Fibroblast of gingiva (primary cell): ENCODE measurements around the gene PLAU.
A peak's percentile ranks its signal among the peaks of the same experiment; 100 is the strongest.

Source experiments
- DNase-seq: peaks from one replicate; pipeline ENCODE4 v3.0.0-alpha.2; 2011; ENCODE audit warnings: low read depth

Gene PLAU

DNA sequence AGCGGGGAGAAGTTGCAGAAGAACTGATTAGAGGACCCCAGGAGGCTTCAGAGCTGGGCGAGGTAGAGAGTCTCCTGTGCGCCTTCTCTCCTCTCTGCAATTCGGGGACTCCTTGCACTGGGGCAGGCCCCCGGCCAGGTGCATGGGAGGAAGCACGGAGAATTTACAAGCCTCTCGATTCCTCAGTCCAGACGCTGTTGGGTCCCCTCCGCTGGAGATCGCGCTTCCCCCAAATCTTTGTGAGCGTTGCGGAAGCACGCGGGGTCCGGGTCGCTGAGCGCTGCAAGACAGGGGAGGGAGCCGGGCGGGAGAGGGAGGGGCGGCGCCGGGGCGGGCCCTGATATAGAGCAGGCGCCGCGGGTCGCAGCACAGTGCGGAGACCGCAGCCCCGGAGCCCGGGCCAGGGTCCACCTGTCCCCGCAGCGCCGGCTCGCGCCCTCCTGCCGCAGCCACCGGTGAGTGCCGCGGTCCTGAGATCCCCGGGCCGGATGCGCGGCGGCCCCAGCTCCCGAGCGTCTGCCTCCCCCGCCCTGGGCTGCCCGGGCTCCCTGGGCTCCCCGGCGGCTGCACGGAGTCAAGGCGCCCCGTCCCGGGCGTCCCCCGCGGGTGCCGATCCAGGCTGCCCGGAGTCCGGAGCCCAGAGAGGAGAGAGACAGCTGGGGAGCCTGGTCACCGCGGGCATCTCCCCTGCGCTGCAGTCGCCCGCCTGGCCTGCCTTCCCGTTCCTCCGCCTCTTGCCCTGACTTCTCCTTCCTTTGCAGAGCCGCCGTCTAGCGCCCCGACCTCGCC, at the start of gene PLAU:
PLAU (plus strand) TSS at position 369 of the 789 bp plus-strand sequence. CDS start 424 bp downstream, outside the sequence.
- DNase-seq = no peak

- no peak for DNase-seq
Measured at GRCh38 chr10:73862011-73862410, 48.9 kb upstream of the PLAU start.

DNA sequence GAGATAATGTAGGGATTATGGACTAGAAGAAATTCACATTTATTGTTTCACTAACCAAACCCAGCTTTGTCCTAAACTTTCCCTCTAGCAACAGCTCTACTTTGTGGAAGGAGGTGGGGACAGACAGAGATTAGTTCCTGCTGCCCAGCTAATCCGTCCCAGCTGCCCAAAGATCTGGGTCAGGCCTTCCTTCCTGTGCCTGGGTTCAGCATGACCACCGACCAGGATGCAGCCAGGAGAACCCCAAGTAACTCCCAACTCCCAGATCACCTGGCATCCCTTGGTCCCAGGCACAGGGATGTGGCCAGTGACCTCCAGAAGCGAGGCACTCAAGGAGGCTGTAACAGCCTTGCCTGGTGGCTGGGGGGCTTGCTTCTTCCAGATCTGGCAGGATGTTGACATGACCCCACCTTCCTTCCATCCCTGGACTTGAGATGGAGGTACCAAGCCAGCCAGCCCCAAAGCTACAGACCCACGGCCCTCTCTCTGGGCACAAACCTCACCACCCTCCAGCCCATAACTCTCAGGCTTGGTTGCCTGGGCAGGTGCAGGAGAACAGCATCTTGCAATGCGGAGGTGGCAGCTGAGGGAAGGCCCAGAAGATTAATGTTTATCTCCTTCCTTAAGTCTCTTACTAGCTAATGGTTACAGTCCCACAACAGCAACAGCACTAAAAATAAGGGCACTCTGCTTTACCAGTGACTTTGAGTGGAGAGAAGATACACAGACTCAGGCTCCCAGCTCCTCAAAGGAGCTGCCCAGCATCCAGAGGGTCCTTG, 47.7 kb upstream of the PLAU start:
- DNase-seq = no peak

- DNase-seq = no peak
Measured at GRCh38 chr10:73864229-73864628, 46.7 kb upstream of the PLAU start.

GRCh38 chr10:73865107-73865458, 45.8 kb upstream of the PLAU start:
- DNase-seq = no peak

DNA sequence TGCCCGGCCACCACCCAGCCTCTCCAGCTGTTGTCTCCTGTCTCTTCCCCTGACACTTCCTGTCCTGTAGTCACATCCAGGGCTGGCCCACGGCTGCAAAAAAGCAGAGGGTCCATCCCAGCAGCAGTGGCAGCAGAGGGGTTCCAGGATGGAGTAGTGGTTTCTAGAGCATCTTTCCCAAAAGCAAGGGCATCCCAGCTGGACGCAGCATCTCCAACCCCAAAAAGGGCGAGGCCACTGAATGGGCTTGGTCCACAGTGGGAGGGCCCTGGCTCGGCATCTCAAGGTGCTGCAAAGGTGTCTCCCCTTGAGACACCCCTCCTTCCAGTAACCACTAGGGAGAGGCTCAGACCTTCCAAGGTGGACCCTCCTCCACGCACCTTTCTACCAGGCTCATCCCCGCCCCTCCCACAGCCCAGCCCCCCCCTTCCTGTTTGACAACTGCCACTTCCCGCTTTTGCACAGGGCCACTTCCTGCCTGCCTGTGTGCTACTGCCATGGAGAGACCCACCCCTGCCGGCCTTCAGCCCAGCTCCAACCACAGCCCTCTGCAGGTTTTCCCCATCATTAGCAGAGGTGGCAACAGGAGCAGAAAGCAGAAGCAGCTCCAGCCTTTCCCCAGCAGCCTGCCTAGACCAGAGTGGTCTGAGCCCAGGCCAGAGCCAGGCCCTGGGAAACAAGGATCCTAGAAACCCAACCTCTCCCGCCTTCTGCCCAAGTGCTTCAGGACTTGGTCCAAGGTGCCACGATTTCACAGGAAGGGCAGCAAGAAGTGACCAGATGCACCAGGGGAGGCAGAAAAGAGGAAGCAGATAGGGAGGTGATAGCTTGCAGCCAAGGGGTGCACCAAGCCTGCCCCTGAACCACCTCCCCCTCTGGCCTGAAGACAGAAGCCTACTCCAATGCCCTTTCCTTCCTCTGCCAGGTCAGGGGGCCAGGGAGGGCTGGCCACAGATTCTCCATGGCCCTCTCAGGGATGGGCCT, 45.2 kb upstream of the PLAU start:
- no peak for DNase-seq

DNA sequence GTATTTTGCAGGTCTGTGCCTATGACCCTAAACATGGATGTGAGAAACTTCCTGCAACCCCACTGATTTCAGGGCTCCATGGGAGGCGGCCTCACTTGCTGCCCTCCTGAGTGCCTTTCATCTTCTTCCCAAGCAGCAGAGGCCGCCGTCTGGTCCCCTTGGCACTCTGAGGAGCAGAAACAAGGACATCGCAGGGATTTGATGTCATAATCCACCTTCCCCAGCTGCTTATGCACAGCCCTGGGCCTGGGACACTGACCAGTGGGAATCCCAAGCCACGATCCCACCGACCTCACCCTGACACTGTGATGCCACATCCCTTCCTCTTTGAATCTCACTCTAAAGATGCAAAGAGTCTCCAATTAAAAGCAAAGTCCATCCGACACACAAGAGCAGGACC, 44.3 kb upstream of the PLAU start:
- no peak for DNase-seq

- DNase-seq = no peak
Measured at GRCh38 chr10:73867126-73867807, 43.7 kb upstream of the PLAU start.

- DNase-seq = no peak
Measured at GRCh38 chr10:73867871-73868631, 42.9 kb upstream of the PLAU start.

GRCh38 chr10:73868655-73869195, 42.2 kb upstream of the PLAU start:
- DNase-seq = no peak

- no peak for DNase-seq
Measured at GRCh38 chr10:73871295-73872189, 39.4 kb upstream of the PLAU start.

DNA sequence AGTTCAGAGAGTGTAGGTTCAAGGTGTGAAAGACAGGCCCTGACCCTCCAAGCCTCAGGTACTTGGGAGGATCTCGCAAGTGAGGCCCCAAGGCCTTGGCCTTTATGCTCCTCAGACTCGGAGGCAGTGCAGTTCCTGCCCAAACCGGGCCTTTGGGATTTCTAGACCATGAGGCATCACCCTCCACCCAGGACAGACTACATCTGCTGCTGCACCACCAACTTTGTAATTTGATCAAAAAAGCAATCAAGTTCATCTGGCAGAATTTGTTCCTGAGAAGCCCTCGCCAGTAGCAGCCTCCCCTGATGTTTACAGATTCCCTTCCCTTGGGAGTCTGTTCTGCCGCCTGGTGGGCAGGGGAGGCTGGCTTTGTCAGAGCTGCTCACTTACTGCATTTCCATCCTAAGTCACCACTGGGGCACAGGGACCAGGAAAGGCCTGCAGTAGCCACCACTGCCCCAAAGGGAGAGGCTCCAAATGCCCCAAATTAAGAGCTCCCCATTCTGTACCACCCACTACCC, 38.7 kb upstream of the PLAU start:
- DNase-seq = peak; percentile 86

GRCh38 chr10:73873142-73873837, 37.6 kb upstream of the PLAU start:
- DNase-seq = no peak

DNA sequence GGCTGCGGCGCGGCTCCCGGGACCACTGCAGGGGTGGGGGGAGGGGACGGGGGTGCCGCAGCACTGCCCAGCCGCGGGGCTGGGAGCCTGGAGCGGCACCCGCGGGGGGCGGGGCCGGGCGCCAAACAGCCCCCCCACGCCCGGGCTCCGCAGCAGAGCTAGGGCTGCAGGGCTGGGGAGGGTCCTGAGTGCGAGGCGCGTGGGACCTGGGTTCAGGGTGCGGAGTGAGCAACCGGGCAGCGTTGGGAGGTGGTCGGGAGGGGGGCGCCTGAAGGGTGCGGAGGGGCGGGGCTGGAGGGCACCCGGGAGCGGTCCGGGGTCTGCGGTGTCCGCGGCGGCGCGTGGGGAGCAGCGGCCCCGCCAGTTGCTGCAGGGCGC, 37.1 kb upstream of the PLAU start:
- DNase-seq = no peak

DNA sequence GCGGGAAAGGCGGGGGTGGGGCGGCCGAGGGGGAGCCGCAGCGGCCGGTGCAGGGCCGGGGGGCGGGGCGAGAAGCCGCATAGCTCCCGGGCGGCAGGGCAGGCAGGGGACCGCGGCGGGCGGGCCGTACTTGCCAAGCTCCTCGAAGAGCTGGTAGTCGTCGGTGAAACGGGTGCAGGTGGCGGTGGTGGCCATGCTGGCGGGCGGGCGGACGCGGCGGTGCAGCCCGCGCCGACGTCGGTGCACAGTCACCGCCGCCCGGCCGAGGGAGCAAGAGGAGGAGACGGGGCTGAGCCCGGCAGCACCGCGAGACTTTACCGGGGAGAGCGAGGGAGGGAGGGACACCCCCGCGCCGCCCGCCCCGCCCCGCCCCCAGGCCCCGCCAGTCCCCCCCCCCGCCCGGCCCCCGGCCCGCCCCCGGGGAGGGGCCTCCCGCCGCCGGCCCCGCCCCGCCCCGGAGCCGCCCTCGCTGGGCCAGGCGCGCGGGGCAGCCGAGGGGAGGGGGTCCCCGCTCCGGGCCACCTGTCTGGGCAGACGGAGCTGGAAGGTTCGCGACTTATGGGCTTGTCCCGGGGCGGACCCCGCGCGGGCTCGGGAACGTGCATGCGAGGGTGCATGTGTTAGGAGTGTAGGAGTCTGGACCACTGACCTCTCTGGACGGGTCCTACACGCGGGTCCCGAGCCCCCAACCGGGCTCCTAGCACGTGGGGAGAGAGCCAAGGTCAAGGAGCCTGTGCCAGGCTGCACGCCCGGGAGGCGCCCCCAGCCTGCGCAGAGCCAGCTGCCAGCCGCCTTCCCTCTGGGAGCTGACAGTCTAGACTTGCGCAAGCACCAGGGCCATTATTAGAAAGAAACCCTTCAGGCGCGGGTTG, 36.4 kb upstream of the PLAU start, which contains the start of gene CAMK2G:
CAMK2G (minus strand) TSS at position 289 of the 872 bp plus-strand sequence; CDS start at position 195, 94 bp downstream.
- DNase-seq = peak; percentile 85

DNA sequence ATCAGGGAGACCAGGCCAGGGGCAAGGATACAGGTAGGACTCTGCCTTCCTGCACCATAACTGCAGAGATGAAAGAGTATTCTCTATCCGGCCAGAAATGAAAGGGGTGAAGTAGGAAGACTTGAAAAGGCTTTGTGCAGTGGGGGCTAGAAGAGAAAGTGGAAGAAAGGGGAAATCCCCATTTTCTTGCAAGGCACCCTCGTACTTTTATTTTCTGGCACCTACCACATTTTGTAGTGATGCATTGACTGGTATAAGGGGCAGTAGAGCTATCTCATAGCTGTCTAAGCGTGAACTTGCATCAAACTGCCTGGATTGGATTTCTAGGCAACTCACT, 35.8 kb upstream of the PLAU start:
- no peak for DNase-seq

DNA sequence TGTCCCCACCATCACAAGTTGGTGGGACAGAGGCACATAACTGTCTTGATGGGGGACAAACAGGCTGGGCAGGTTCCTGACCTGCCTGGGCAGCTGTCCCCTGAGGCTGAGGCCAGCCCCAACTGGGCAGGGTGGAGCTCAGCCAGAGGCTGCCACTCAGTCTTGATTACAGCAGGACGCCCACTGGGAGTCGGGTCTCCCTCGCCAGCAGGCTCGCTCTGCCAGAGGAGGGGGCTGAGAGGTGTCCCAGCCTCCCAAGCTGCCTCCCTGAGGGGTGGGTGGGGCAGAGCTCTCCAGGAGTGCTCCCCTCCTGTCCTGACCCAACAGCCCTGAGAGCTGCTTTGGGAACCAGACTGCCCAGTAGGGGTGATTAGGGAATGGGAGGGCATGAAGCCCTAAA, 34.8 kb upstream of the PLAU start:
- DNase-seq = no peak

- DNase-seq = no peak
Measured at GRCh38 chr10:73876566-73876965, 34.4 kb upstream of the PLAU start.
